Prostate gland (tissue), 2 donors: ENCODE results near the gene EIF5AL1. TPM values are rescaled to one million over a fixed set of nuclear protein-coding genes. Genes with fewer than 3 reads are reported as not detected.

Experiments
- DNase-seq: peaks from one replicate; pipeline ENCODE4 v3.0.0-alpha.2; 2019; ENCODE audit warnings: low spot score
- H3K27ac ChIP-seq, 2 donors: fragments of 200-600 bp; sonication (generic); 2 replicates each; pipeline ENCODE4 v1.5.1; 2017 to 2019
- H3K27me3 ChIP-seq: fragments of 200-600 bp; sonication (generic); replicated peaks from 2 replicates; pipeline ENCODE4 v1.5.1; 2019; ENCODE audit not compliant: insufficient read depth
- H3K36me3 ChIP-seq, 2 donors: fragments of 200-600 bp; sonication (generic); 1 replicate in 1 of 2; 2 replicates in 1 of 2; pipeline versions ENCODE4 v1.5.1 to v1.8.1; 2017 to 2019
- H3K4me1 ChIP-seq: fragments of 200-600 bp; sonication (generic); replicated peaks from 2 replicates; pipeline ENCODE4 v1.5.1; 2019
- H3K4me3 ChIP-seq, 2 donors: fragments of 200-600 bp; sonication (generic); 2 replicates each; pipeline ENCODE4 v1.5.1; 2017 to 2019
- H3K9me3 ChIP-seq: fragments of 200-600 bp; sonication (generic); 2 replicates; pipeline ENCODE4 v1.5.1; 2017
- CTCF ChIP-seq, 4 experiments: fragments of 200-600 bp in 2 of 4; fragments of 450-650 bp in 2 of 4; sonication (generic) in 2 of 4; IDR thresholded peaks; 1 replicate in 3 of 4; 2 replicates in 1 of 4; pipeline ENCODE4 v1.5.1; 2016 to 2019; ENCODE audit warnings: antibody characterized with exemption in 4 of 4, mild to moderate bottlenecking in 2 of 4, moderate library complexity in 2 of 4
- POLR2A ChIP-seq: fragments of 450-650 bp; IDR thresholded peaks from one replicate; pipeline ENCODE4 v1.6.1; 2016; ENCODE audit warnings: antibody characterized with exemption, mild to moderate bottlenecking
- POLR2AphosphoS5 ChIP-seq: sonication (generic); formaldehyde crosslinking; IDR thresholded peaks from one replicate; pipeline ENCODE4 v1.6.1; 2017; ENCODE audit warnings: antibody characterized with exemption
- WGBS: methylation state at CpG from one replicate; pipeline ENCODE4 v1.1.5; 2018; 5-methylcytosine and 5-hydroxymethylcytosine counted together
- intact Hi-C: fragments of 100-400 bp; cut with DNase I; formaldehyde crosslinking; loops from one replicate; pipeline ENCODE4 v1.14.2; 2022
- small RNA-seq, 2 donors: library from RNA; depleted of rRNA; stranded (forward); fragments of <200 nt; gene quantifications; one replicate each; pipeline ENCODE3, GENCODE V24; 2016
- total RNA-seq, 2 donors: library from RNA; depleted of rRNA; stranded (reverse); fragments of >200 nt; gene quantifications; one replicate each; pipeline ENCODE4 v1.1.0, GENCODE V29; 2016

The EIF5AL1 gene
- total RNA-seq, 2 donors from 2014 or later: 0.32 to 1.5 TPM

DNA sequence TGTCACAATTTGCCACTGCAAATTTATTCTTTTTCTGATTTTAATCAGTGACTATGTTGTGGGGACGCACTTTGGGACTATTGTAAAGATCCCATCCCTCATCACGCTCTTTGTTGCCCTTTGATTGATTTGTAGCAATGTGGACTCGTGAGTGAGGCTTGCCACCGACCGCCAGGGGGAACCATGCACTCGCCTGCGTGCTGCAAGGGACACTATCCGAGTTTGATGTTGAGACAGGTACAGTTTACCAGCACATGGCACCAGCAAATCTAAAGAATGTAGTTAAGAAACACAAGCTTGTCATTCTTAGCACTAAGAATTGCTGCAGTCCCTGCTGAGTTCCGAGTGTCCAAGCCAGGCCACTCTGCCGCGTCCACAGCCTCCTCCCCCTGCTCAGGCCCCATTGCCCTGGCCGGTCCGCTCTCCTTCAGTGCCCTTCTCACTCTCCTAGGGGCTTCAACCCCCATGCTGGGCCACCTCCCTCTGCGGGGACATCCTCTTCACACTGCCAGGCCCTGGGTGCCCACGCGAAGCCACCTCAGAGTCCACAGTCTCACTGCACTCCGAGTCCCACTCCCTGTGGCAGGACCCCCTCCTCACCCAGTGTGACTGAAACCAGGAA is 49.9 kb downstream of the EIF5AL1 start:
- intact Hi-C loops: no loop called here
- WGBS: 18% methylated on average over 17 of the region's 17 CpGs
- TF ChIP-seq POLR2AphosphoS5 (no peak), POLR2A (no peak), CTCF (IDR thresholded peaks at IDR 0.05) (peak; percentile 45 to 76 (median 58))
- Histone ChIP-seq H3K4me3 (no peak overlapping the region), H3K27me3 (no peaks in the 10 kb centered on the region), H3K36me3 (no peaks in the 10 kb centered on the region), H3K9me3 (no peaks in the 10 kb centered on the region), H3K4me1 (peaks cover 2% of the 10 kb centered on the region), H3K27ac (no peak overlapping the region)
- DNase-seq: peak; percentile 60

- WGBS: 60% methylated on average over 4 of the region's 4 CpGs
- intact Hi-C loops: no loop called here
- Histone ChIP-seq H3K27ac (no peak overlapping the region), H3K4me1 (peaks cover 2% of the 10 kb centered on the region), H3K27me3 (no peaks in the 10 kb centered on the region), H3K4me3 (no peak overlapping the region), H3K36me3 (no peaks in the 10 kb centered on the region), H3K9me3 (no peaks in the 10 kb centered on the region)
- TF ChIP-seq CTCF (IDR thresholded peaks at IDR 0.05): no peak
- no peak for TF ChIP-seq POLR2AphosphoS5
- TF ChIP-seq POLR2A: no peak
- no peak for DNase-seq
These were observed 51.1 kb downstream of the EIF5AL1 start for GRCh38 chr10:79563426-79563825.

Small RNAs within 50 kb of the gene (small RNA-seq; reads per million reads assigned to genes)
- gene BX248123.2 (0 reads per million in 2 donors), gene RPS12P18 (0 reads per million in 2 donors)

Other genes with a start within 250 kb of the EIF5AL1 start
- gene PPIF, start 165.1 kb upstream of the EIF5AL1 start, total RNA-seq: 10 to 100 TPM; 30.6 to 69.1 TPM
- gene ZCCHC24, start 66.9 kb upstream of the EIF5AL1 start, total RNA-seq: 10 to 100 TPM; 20.8 to 51.2 TPM
- gene SFTPA2, start 47.9 kb downstream of the EIF5AL1 start, total RNA-seq: 10 to 100 TPM in 1 of 2 donors, 1 to 10 TPM in 1; 5.3 to 38.5 TPM
- not detected for gene SFTPA1, start 98.4 kb downstream of the EIF5AL1 start, total RNA-seq
- gene NUTM2B, start 190.7 kb downstream of the EIF5AL1 start, total RNA-seq: 1 to 10 TPM; 1.6 to 6.0 TPM